GM19468 (cell line): ENCODE results near the gene GPR183.
"Not testable (repeated sequence)": the region's sequence is repeated elsewhere in the genome, so short reads cannot be mapped to it uniquely, and the experiment has no call there.

Experiments
- ATAC-seq: cut with Tn5 transposase; IDR thresholded peaks from one replicate; pipeline ENCODE4 v1.9.1; 2021; ENCODE audit warnings: mild to moderate bottlenecking, moderate library complexity, moderate number of reproducible peaks; ENCODE audit not compliant: unreplicated experiment; ENCODE audit errors: extremely low read depth

GPR183 gene

DNA sequence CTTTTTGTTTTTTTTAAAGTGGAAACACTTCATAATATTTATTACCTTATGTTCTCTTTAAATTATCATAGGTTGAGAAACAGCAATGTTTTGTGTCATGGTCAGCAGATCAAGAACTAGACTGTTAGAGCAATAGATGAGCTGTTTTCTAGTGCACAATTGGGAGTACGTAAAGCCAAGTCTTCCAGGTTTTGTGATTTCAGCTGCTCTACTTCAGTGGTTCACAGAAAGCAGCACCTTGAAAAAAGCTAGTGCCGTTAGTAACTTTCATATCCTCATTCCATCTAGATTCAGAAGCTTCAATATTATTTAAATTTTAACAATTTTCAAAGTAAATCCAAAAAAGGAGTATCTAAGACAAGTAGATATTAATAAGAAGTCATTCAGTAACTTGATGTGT lies 50.9 kb downstream of the GPR183 start:
- ATAC-seq = no peak

DNA sequence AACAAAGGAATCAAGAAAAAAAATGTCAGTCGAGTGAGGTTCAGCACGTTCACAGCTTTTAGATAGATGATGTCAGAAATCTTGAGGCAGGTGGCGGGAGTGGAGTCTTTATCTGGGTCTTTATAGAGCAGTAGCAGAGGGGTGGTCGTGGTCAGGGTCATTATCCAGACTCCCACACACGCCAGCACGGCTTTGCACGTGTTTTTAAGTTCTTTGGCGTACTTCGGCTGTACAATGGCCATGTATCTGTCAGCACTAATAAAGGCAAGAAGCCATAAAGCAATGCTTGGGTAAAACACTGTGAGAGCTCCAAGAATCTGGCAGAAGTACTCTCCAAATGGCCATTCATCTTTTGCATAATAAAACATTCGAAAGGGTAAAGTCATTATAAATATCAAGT lies 51.9 kb downstream of the GPR183 start:
- ATAC-seq = no peak

DNA sequence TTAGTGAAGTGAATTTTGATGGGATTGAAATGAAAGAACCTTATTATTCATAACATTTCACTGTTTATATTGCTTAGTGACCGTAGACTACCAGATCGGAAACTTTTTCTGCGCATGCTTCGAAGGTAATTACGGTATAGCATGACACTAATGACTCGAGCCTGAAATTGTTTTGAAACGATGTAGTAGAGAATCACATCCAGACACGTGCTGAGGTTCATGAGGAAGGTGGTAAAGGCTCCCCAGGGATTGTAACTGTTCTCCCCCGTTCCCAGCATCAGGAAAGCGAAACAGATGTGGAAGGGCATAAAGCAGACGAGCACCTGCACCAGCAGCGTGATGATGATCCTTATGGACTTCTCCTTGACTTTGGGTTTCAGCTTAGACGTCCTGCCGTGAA lies 52.4 kb downstream of the GPR183 start:
- ATAC-seq = no peak

DNA sequence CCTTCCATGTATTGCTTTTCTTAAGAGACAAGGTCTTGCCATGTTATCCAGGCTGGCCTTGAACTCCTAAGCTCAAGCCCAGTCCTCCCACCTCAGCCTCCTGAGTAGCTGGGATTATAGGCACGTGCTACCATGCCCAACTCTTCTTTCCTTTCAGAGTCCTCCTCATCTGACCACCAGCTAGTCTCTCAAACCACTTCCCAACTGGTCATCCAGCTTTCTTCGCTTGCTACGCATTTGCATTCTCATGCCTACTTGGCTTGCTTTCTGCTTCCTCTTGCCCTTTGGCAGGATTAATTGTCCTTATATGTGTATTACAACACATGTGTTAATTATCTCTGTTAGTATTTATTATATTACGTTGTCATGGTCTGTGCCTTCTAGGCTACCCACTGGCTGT lies 55.3 kb downstream of the GPR183 start:
- ATAC-seq = no peak

DNA sequence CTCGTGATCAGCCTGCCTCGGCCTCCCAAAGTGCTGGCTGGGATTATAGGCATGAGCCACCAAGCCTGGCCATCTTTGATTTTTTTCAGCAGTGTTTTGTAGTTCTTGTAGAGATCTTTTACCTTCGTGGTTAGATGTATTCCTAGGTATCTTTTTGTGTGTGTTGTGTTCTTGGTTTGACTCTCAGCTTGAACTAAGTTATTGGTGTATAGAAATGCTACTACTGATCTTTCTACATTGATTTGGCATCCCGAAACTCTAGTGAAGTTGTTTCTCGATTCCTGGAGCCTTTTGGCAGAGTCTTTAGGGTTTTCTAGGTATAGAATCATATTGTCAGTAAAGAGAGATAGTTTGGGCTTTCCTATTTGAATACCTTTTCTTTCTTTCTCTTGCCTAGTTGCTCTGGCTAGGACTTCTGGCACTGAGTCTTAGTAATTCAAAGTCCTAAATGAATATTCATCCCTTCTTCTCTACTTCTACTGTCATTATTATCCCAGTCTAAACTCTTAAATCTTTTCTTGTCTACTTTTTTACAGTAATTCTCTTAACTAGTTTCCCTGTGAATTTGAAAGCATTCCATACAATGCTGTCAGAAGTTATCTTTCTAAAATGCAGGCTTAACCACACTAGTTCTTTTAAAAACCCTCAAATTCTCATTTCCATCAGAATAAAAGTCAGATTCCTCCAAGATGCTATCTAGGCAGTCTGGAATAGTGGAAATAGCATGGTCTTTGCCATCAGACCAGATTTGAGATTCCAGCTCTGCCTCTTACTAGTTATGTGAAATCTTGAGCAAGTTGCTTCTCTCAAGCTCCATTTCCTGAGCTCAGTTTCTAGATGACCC lies 56.0 kb downstream of the GPR183 start:
- ATAC-seq = no peak

DNA sequence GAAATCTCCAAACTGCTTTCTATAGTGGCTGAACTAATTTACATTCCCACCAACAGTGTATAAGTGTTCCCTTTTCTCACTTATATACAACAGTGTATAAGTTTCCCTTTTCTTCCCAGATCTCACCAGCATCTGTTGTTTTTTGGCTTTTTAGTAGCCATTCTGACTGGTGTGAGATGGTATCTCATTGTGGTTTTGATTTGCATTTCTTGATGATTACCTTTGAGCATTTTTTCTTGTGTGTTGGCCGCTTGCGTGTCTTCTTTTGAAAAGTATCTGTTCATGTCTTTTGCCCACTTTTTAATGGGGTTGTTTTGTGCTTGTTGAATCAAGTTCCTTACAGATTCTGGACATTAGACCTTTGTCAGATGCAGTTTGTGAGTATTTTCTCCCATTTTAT lies 57.6 kb downstream of the GPR183 start:
- not testable (repeated sequence) for ATAC-seq

DNA sequence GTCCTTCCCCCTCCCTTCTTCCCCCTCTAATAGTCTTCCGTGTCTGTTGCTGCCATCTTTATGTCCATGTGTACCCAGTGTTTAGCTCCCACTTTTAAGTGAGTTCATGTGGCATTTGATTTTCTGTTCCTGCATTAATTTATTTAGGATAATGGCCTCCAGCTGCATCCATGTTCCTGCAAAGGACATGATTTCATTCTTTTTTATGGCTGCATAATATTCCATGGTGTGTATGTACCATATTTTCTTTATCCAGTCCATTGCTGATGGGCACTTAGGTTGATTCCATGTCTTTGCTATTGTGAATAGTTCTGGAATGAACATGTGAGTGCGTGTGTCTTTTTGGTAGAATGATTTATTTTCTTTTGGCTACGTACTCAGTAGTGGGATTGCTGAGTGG lies 58.0 kb downstream of the GPR183 start:
- not testable (repeated sequence) for ATAC-seq

DNA sequence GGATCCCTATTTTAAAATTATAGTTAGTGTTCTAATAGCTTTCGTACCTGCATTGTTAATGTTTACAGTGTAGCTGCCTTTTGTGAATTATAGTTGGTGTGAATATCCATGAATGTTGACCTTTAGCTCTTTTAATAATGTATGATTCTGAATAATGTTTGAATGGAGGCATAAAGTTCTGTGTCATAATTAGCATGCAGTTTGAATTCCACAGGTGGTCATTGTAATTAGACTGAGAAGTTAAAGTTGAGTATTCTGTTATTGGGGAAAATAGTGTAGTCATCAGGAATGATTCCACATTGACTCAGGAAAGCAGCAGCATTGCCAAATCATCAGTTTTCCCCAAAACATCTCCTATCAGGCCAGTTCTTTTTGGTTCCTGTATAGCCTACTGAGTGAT lies 61.1 kb downstream of the GPR183 start:
- ATAC-seq = no peak
